GM20000 (cell line): ENCODE results near the gene USP40.

ENCODE experiments used
- DNase-seq: peaks from one replicate; pipeline ENCODE4 v3.0.0; 2012; ENCODE audit warnings: low spot score
- CTCF ChIP-seq: IDR thresholded peaks from 2 replicates; pipeline ENCODE4 v1.5.1; 2012; ENCODE audit warnings: mild to moderate bottlenecking, control low read depth; ENCODE audit errors: extremely low read depth, missing control alignments

USP40 gene

GRCh38 chr2:233486357-233486756 lies 80.2 kb downstream of the USP40 start:
- no peak for DNase-seq
- TF ChIP-seq CTCF, result no peak

- TF ChIP-seq CTCF, result no peak
- no peak for DNase-seq
Measured at GRCh38 chr2:233485726-233486125, 80.9 kb downstream of the USP40 start.

- no peak for TF ChIP-seq CTCF
- DNase-seq, result no peak
Measured at GRCh38 chr2:233482616-233483015, 84.0 kb downstream of the USP40 start.

- DNase-seq, result no peak
- no peak for TF ChIP-seq CTCF
Measured at GRCh38 chr2:233481368-233482142, 85.0 kb downstream of the USP40 start.

- TF ChIP-seq CTCF, result no peak
- DNase-seq, result no peak
Measured at GRCh38 chr2:233480490-233481202, 85.9 kb downstream of the USP40 start.

GRCh38 chr2:233479616-233480489 lies 86.7 kb downstream of the USP40 start:
- DNase-seq, result no peak
- no peak for TF ChIP-seq CTCF
